Myocyte (in vitro differentiated cells): ENCODE measurements around the gene CETP. TPM values are rescaled to one million over a fixed set of nuclear protein-coding genes. Genes with fewer than 3 reads are reported as not detected.
A peak's percentile ranks its signal among the peaks of the same experiment; 100 is the strongest.
"Not testable (repeated sequence)": the region's sequence is repeated elsewhere in the genome, so short reads cannot be mapped to it uniquely, and the experiment has no call there.

ENCODE experiments used
- DNase-seq: peaks from one replicate; pipeline ENCODE4 v3.0.0-alpha.2; 2012; ENCODE audit warnings: low read depth
- total RNA-seq: library from RNA; depleted of rRNA; stranded (reverse); fragments of >200 nt; gene quantifications from 2 replicates; pipeline ENCODE4 v1.2.3, GENCODE V29; 2014

CETP gene
- total RNA-seq, 1 donor from 2014 or later, result not detected

DNA sequence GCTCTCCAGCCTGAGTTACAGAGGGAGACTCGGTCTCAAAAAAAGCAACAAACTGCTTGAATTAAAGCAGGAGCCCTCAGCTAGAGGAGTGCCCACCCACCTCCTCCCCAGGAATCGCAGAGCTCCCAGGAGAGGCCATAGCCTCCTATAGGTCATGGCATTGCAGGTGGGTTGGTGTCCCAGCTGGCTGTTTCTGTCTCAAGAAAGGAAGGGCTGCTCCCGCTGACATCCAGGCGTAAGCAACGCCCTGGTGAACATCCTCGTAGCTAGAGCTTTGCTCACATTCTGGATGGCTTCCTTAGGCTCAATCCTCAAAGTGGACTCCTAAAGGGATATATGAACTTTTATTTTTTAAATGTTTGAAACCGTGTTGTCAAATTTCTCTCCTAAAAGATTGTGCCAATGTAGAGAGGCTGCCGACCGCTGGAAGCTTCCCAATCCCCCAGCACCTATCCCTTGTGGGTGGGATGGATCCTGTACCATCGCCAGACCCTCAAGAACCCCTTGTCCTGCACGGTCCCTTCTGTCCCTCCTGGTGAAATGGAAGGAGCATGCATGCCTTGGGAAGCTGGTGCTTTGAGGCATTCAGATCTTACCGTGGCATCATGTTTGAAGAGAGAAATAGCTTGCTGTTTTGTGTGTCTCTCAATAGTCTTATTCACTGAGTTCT is 33.5 kb downstream of the CETP start:
- DNase-seq, result no peak

DNA sequence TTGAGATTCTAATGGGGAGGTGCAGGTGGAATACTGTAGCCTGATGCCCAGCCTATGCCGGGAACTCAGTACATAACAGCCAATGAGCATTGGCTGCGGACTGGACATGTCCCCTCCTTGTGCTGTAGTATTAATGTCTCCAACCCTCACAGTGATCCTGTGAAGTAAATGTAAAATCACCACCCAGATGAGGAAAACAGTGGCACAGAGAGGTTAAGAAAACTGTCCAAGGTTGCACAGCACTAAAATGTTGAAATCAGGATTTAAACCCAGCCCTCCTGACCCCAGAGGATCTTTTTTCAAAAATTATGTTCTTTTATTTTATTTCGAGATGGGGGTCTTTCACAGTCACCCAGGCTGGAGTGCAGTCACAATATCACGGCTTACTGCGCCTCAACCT is 35.5 kb downstream of the CETP start:
- no peak for DNase-seq

DNA sequence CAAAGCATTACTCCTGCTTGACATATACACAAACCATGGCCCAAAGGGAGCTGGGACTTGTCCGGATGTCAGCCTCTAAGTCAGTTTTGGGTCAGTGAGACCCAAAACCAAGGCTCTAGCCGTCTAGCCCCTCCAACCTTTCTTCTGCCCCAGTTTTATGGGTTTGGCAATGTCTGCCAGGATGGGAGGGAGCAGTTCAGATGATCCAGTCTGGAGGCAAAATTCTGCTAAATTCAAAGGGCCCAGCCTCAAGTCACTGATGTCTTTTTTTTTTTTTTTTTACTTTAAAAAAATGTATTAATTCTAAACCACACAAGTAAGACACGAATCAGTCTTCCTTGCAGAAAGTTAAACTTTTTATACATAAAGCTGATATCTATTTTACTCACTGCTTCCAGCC is 36.2 kb downstream of the CETP start:
- no peak for DNase-seq

DNA sequence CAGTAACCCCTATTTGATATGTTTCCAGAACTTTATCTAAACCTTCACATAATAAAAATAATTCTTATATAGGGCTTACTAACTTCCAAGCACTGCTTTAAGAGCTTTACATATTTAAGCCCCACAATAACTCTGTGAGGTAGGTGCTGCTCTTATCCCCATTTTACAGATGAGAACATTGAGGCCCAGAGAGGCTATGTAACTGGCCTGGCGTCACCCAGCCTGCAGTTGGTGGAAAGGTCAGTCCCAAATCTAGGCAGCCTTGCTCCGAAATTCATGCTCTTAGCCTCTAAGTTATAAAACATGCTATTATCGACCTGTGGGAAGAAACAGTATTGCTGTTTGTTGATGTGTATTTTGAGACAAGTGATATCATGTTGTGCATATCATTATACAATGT is 36.6 kb downstream of the CETP start:
- no peak for DNase-seq

DNA sequence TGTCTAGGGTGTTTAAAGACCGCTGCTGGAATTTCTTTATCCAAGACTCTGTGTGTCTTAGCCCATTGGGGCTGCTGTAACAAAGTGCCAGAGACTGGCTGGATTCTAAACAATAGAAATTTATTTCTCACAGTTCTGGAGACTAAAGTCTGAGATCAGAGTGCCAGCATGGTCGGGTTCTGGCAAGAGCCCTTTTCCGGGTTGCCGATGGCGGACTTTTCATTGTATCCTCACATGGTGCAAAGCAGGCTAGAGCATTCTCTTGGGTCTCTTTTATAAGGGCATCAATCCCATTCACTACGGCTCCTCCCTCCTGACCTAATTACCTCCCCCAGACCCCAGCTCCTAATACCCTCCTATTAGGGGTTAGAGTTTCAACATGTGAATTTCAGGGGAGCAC is 37.1 kb downstream of the CETP start:
- no peak for DNase-seq

DNA sequence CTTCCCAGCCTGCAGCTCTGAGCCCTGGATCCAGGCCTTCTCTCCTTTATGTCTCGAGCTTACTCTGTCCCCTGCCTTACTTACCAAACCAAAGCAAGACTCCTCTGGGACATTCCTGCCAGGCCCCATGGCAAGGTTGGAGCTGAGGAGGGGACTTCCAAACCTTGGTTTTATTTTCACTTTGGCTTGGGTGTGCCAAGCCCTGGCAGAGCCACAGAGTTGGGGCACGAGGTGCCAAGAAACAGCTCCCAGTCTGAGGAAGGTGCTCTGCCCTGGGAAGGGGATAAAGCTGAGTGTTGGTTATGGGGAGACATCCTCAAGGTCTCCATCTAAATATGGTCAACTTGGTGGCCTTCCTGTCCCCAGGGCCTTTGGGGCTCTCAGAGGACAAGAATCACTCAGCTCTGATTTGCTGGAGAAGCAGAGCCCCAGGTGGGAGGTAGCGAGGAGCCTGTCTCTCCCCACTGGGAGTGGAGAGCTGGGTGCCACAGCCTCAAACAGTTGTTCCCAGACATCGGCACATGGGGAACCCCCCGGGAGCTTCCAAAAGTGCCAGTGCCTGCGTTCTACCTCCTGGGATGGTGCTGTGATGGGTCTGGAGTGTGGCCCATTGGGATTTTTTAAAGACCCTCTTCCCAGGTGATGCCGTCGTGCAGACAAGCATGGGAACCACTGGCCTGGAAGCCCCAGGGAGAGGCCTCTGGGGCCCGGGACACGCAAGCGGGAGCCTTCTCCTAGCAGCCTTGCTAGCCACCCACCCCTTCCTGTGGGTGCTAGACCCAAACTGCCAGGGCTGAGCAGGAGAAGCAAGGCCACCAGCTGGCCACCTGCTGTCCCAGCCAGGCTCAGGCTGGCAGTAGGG is 37.9 kb downstream of the CETP start:
- no peak for DNase-seq

DNA sequence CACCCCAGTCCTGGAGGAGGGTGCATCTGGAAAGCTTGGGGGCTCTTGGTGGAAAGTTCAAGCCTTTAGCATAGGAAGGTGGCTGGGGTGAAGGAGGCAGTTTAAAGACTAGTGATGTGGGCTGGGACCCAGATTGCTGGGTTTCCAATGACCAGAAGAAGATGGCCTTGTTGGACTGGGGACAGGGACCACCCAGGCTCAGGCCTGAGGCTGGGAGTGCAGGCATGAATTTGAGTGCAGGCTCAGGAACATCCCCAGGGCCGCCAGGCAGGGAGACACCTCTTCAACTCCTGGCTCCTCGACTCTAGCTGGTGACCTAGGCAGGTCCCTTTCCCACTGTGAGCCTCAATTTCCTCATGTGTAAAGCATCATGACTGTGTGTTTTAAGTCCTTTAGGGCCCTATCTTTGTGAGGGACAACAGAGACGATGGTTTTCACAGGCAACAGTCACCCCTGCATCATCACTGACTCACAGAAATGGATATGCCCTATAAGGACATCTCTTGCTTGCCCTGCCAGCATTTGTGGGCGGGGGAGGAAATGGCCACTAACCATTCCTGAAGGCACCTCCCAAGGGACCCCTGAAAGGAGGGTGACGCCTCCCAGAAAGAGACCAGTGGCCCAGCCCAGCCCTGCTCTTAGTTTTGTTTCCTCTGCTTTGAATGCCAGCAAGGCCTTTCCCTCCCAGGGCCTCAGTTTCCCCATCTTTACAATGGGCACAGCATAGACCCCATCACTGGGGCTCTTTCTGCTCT is 38.7 kb downstream of the CETP start:
- DNase-seq, result peak; percentile 72

DNA sequence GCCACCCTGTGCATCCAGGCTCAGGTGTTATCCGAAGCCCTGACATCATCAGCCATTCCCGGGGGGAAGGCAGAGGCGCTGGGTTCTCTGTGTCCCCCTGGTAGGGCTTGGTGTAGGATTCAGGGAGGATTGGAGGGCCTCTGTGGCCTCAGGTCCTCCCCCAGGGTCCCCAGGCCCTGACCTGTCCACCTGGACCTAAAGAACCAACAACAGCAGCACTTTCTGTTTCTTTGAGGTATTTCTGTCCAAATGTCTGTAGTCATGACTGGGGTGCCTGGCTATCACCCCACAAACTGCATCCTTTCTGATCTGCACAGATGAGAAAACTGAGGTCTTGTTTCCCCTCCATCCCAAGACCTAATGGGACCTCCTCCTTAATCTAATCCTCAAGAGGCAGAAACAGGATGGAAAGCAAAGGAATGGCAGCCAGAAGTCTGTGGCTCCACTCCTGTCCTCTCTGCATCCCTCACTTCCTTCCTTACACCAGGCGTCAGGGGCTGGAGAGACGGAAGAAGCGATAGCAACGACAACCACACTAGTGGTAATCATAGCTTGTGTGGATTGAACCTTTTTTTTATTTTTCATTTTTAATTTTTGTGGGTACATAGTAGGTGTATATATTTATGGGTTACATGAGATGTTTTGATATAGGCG is 39.4 kb downstream of the CETP start:
- DNase-seq, result no peak

DNA sequence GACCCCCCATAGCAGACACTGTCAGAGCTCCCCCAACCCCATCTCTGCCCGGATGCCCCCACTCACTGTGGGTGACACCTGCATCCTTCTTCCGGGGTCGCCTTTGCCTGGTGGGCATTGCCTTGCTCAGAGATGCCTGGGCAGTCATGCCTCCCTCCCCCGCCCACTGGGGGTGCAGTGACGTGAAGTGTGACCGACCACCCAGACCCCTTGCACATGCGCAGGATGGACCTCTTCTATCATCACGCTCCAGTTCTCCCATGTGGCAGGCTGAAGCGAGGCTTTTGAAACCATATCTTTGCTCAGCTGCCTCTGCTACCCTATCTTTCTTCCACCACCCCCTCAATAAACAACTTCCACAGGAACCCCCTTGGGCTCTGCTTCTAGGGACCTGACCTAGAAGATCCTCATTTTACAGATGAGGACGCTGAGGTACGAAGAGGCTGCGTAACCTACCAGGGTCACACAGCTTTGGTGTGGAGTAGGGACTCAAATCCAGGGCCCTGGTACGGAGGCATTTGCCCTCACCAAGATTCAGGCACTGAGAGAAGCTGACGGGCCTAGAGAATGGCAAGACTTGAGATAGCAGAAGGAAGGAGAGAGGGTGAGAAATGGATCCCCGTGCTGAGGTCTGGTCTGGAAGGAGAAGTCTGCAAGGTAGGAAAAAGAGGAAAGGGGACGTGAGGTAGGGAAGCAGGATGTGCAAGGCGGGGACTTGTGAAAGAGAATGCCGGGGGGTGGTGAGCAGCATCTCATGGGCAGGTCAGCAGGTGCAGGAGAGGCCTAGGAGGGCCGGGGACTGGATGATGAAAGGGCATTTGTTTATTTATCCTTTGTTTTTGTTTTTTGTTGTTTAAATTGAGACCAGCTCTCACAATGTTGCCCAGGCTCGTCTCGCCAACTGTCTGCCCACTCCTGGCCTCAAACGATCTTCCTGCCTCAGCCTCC is 42.0 kb downstream of the CETP start:
- no peak for DNase-seq

DNA sequence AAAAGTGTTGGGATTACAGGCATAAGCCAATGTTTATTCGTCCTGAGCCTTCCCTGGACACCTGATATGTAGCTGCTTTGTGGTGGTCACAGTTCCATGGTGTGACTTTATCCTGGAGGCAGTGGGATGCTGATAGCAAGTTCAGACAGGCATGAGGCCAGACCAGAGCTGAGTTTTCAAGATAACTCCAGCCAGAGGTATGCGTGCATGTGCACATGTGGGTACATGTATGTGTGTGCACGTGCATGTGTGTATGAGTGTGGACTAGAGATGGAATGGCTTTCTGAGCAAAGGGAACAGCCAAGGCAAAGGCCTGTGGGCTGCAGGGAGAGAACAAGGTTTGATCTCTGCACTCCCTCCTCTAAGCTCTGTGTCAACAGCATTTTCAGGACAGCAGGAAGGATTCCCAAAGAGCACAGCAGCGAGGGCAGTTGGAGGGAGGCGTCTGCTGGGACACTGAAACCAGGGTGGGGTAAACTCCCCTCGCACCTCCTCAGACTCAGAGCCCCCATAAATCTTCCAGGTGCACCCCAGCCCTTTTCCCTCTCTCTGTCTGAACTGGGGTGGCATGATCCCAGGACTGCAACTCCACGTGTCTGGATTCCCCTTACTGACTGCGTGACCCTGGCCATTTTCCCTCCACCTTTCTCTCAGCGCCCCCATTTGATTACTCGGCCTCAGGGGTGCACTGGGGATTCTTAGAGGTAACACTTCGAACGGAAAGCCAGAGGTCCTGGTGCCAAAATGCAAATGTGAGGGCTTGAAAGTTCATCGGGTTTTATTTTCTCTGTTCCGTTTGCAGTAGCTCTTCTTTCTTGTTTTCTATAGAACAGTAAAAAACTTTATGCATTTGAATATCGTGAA is 42.9 kb downstream of the CETP start:
- no peak for DNase-seq

DNA sequence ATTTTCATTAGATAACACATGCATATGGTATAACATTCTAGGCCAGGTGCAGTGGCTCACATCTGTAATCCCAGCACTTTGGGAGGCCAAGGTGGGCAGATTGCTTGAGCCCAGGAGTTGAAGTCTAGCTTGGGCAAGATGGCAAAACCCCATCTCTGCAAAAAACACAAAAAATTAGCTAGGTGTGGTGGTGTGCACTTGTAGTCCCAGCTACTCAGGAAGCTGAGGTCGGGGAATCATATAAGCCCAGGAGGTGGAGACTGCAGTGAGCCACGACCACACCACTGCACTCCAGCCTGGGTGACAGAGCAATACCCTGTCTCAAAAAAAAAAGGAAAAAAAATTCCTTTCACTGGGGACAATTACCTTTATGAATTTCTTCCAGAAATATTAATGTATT is 43.8 kb downstream of the CETP start:
- DNase-seq, result not testable (repeated sequence)

DNA sequence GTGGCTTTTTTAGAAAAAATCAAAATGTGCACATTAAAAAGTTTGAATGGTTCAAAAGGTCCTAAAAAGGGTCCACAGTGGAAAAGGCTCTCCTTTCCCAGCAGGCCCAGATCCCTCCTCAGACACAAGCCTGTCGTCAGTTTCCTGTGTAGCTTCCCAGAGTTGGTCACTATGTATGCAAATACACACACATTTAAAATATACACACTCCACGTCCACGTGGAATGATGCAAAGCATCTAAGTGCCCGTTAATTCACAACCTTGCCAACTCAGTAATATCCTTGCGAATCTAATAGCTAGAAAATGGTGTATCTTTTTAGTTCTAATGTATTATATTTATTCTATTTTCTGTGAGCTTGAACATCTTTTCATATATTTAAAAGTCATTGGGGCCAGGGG is 45.3 kb downstream of the CETP start:
- DNase-seq, result no peak

DNA sequence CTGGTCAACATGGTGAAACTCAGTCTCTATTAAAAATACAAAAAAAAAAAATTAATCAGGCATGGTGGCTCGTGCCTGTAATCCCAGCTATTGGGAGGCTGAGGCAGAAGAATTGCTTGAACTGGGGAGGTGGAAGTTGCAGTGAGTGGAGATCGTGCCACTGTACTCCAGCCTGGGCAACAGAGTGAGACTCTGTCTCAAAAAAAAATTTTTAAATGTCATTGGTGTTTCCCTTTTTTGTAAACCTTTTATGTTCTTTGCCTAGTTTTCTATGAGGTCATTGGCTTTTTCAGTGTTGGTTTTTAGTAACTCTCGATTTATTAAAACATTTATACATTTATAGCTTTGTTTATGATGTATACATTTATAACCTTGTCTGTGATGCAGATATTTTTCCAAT is 45.8 kb downstream of the CETP start:
- no peak for DNase-seq

DNA sequence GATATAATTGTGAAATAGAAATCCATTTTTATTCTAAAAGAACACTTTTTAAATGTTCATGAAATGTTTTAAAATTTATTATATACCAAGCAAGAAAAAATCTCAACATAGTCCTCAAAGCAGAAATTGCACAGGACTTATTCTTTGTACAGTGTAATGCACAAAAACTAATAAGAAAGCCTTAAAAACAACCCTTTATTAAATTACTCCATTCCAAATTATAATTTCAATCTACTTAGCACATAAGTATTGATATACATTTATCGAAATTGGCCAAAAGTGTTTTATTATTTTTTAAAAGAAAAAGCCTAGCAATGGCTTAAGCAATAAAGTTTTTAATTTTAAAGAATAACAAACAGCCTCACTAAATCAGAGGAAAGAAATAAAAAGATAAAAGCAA is 46.7 kb downstream of the CETP start:
- DNase-seq, result no peak

DNA sequence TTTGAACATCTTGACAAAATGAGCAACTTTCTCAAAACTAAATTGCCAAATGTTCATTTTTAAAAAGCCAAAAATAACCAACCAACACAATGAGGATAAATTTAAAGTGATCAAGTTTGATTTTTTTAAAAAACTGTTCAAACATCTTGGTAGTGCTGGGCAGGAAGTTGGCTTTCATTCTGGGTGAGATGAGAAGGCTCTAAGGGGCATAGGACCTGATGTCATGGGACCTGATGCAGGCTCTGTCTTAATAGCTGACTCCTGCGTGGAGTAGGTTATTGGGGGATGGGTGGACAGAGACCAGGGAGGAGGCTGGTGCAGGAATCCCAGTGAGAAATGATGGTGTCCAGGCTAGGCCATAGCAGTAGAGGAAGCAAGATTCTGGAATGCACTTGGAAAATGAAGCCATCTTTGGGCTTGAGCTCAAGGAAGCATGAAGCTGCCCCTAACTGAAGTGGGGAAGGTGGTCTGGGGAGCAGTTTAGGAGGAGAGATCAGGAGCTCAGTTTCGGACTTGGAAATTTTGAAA is 48.0 kb downstream of the CETP start:
- no peak for DNase-seq

DNA sequence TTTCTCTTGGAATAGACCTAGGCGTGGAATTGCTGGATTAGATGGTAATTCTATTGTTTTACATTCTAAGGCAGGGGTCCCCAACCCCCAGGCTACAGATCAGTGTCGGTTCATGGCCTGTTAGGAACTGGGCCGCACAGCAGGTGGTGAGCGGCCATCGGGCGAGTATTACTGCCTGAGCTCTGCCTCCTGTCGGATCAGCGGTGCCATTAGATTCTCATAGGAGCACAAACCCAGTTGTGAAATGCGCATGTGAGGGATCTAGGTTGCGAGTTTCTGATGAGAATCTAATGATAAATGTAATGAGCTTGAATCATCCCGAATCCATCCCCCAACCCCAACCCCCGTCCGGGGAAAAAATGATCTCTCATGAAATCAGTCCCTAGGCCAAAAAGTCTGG is 50.6 kb downstream of the CETP start:
- no peak for DNase-seq

DNA sequence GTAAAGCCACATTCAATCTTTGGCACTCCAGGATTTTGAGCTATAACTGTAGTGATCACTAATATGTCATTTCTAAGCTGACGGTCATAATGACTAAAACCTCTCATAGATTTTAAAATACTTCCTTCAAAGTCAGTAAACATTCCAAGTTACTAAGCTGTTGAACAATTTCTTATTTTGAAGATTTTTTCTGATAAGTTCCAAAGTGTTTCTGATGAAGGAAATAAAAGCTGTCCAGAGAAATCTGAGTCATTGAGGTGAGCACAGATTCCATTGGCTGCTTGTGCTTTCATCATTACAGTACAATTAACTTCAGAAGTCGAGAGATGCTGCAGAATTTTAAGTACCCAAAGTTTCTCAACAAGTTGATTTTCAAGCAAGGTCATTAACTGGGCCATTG is 51.5 kb downstream of the CETP start:
- DNase-seq, result no peak

DNA sequence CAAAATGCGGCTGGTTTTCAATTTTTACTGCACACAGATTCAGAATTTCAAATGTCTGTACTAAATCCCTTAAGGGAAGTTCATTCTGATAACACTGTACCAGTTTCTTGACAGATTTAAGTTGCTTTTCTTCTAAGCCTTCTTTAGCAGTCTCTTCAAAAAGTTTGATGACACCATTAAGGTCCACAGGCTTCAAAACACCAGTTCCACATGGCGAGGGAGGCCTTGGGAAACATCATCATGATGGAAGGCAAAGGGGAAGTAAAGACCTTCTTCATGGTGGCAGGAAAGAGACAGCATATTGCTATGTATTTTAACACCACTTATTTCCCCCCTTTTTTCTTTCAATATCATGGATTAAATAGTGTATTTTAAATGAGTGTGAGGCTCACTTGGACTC is 52.2 kb downstream of the CETP start:
- DNase-seq, result no peak

DNA sequence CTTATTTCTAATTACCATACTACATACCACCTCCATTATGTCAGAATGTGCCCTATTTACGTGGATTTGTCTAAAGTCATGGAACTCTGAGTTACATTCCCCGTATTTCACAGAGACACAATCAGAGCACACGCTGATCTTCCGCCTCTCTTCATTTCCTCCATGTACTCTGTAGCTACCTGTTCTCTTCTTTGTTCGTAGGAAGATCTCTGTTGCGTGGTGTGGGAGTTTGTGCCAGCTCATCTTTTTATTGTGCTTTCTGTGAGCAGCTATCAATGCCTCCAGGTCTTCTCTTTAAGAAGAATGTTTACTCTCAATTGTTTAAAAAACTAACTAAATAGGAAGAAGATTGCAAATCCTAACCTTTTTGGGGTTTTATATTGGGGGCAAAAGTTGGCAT is 54.6 kb downstream of the CETP start:
- no peak for DNase-seq
